Lung (tissue), 12 donors: ENCODE measurements around the gene FRMPD4. TPM values are rescaled to one million over a fixed set of nuclear protein-coding genes. Genes with fewer than 3 reads are reported as not detected.

ENCODE experiments used
- ATAC-seq: fragments of 200-7000 bp; cut with Tn5 transposase; one replicate; pipeline ENCODE4 v1.9.1; 2020; ENCODE audit warnings: moderate number of reproducible peaks; ENCODE audit not compliant: insufficient read depth, low FRiP score
- DNase-seq, 3 donors: peaks; one replicate each; pipeline ENCODE4 v3.0.0-alpha.2; 2013 to 2017
- H3K27ac ChIP-seq, 2 donors: one replicate each; pipeline ENCODE4 v1.5.1; 2013; ENCODE audit warnings: mild to moderate bottlenecking in 2 of 2, moderate library complexity in 2 of 2, control low read depth in 1 of 2, inconsistent platforms in 1 of 2, low read depth in 1 of 2, low read length in 1 of 2
- H3K27me3 ChIP-seq, 3 donors: one replicate each; pipeline ENCODE4 v1.5.1; 2013; ENCODE audit warnings: low read length in 2 of 3; ENCODE audit not compliant: control insufficient read depth in 3 of 3, insufficient read depth in 3 of 3
- H3K36me3 ChIP-seq, 4 donors: one replicate each; pipeline ENCODE4 v1.5.1; 2013; ENCODE audit warnings: low read length in 4 of 4, mild to moderate bottlenecking in 1 of 4, moderate library complexity in 1 of 4; ENCODE audit not compliant: control insufficient read depth in 4 of 4, insufficient read depth in 4 of 4
- H3K4me1 ChIP-seq, 5 donors: one replicate each; pipeline ENCODE4 v1.5.1; 2013; ENCODE audit warnings: low read length in 5 of 5, mild to moderate bottlenecking in 2 of 5, moderate library complexity in 1 of 5; ENCODE audit not compliant: control insufficient read depth in 5 of 5, insufficient read depth in 5 of 5
- H3K4me3 ChIP-seq: one replicate; pipeline ENCODE4 v1.5.1; 2013; ENCODE audit warnings: mild to moderate bottlenecking, control low read depth, moderate library complexity
- H3K9ac ChIP-seq, 2 donors: one replicate each; pipeline ENCODE4 v1.5.1; 2013; ENCODE audit warnings: low read length in 2 of 2, control low read depth in 1 of 2; ENCODE audit not compliant: insufficient read depth in 1 of 2
- H3K9me3 ChIP-seq, 4 donors: one replicate each; pipeline ENCODE4 v1.5.1; 2013; ENCODE audit warnings: low read length in 3 of 4, mild to moderate bottlenecking in 1 of 4, moderate library complexity in 1 of 4; ENCODE audit not compliant: control insufficient read depth in 4 of 4, insufficient read depth in 3 of 4
- CTCF ChIP-seq: IDR thresholded peaks from 2 replicates; pipeline ENCODE4 v1.5.1; 2012; ENCODE audit warnings: mild to moderate bottlenecking; ENCODE audit errors: control extremely low read depth, extremely low read depth
- WGBS, 2 donors: extraction: QIAGEN DNeasy Blood & Tissue Kit; methylation state at CpG; one replicate each; pipeline ENCODE4 v1.1.7; 2013; 5-methylcytosine and 5-hydroxymethylcytosine counted together
- polyA plus RNA-seq, 2 donors: library from polyadenylated mRNA; stranded (reverse); fragments of 200-250 nt; gene quantifications; one replicate each; pipeline ENCODE4 v1.2.1, GENCODE V29; 2013
- total RNA-seq, 2 donors: library from RNA; depleted of rRNA in 1 of 2; stranded (reverse); fragments of >200 nt in 1 of 2; gene quantifications; one replicate each; pipeline ENCODE4 v1.2.1, GENCODE V29; 2014 to 2021
- donor health status: control.
- donor health status: control.
- donor health status: Bipolar disorder and iron deficiency.
- donor health status: healthy.
- donor health status: DM: yes; HTN: yes; CAD: no.

Gene FRMPD4
- total and polyA plus RNA-seq, 4 donors = 0.01 to 0.43 (median 0.03) TPM

- Histone ChIP-seq H3K27ac (no peak overlapping the region), H3K36me3 (no peaks in the 10 kb centered on the region), H3K4me1 (no peaks in the 10 kb centered on the region), H3K27me3 (peaks cover 0 to 7% (median 5%) of the 10 kb centered on the region in 3 donors), H3K9me3 (no peaks in the 10 kb centered on the region), H3K4me3 (no peak overlapping the region), H3K9ac (no peak overlapping the region)
- no peak for ATAC-seq
- TF ChIP-seq CTCF = no peak
- WGBS, 2 donors = 72 to 84% methylated on average over 4 of the region's 4 CpGs
- no peak for DNase-seq
These were observed 473.2 kb downstream of the FRMPD4 start for GRCh38 chrX:12611471-12611870.

- no peak overlapping the region for H3K27ac ChIP-seq
- TF ChIP-seq CTCF = no peak
- DNase-seq (no peak), ATAC-seq (no peak)
- WGBS, 2 donors = 85 to 94% methylated on average over 5 of the region's 5 CpGs
- H3K4me3 ChIP-seq = no peak overlapping the region
- H3K36me3 ChIP-seq = no peaks in the 10 kb centered on the region
- H3K9me3 ChIP-seq = no peaks in the 10 kb centered on the region
- no peak overlapping the region for H3K9ac ChIP-seq
- peaks cover 0 to 13% (median 4%) of the 10 kb centered on the region in 3 donors for H3K27me3 ChIP-seq
- no peaks in the 10 kb centered on the region for H3K4me1 ChIP-seq
These were observed 476.0 kb downstream of the FRMPD4 start for GRCh38 chrX:12614266-12614665.

- Histone ChIP-seq H3K4me1 (no peaks in the 10 kb centered on the region), H3K27me3 (peaks cover 0 to 13% (median 4%) of the 10 kb centered on the region in 3 donors), H3K4me3 (no peak overlapping the region), H3K27ac (no peak overlapping the region), H3K9me3 (peaks cover 0 to 3% (median 0%) of the 10 kb centered on the region in 4 donors), H3K36me3 (no peaks in the 10 kb centered on the region), H3K9ac (no peak overlapping the region)
- DNase-seq (no peak), ATAC-seq (no peak)
- TF ChIP-seq CTCF = no peak
These were observed 476.8 kb downstream of the FRMPD4 start for GRCh38 chrX:12615061-12615460.

GRCh38 chrX:12617241-12617640 lies 479.0 kb downstream of the FRMPD4 start:
- H3K9me3 ChIP-seq = peaks cover 0 to 6% (median 1%) of the 10 kb centered on the region in 4 donors
- no peaks in the 10 kb centered on the region for H3K4me1 ChIP-seq
- DNase-seq = no peak
- no peak for ATAC-seq
- no peaks in the 10 kb centered on the region for H3K36me3 ChIP-seq
- TF ChIP-seq CTCF = no peak
- no peak overlapping the region for H3K4me3 ChIP-seq
- H3K27me3 ChIP-seq = peaks cover 0 to 9% (median under 1%) of the 10 kb centered on the region in 3 donors
- no peak overlapping the region for H3K9ac ChIP-seq
- no peak overlapping the region for H3K27ac ChIP-seq
